Thyroid gland (tissue), 4 donors: ENCODE data around the gene STKLD1. TPM values are rescaled to one million over a fixed set of nuclear protein-coding genes. Genes with fewer than 3 reads are reported as not detected.

Experiments used
- DNase-seq, 2 donors: peaks; one replicate each; pipeline ENCODE4 v3.0.0-alpha.2; 2019
- H3K27ac ChIP-seq, 3 donors: fragments of 200-600 bp; sonication (generic); 1 replicate in 2 of 3; 2 replicates in 1 of 3; pipeline ENCODE4 v1.5.1; 2016 to 2019; ENCODE audit warnings: mild to moderate bottlenecking in 1 of 3, moderate library complexity in 1 of 3
- H3K27me3 ChIP-seq: fragments of 200-600 bp; sonication (generic); one replicate; pipeline ENCODE4 v1.5.1; 2019
- H3K36me3 ChIP-seq, 2 donors: fragments of 200-600 bp; sonication (generic); one replicate each; pipeline ENCODE4 v1.5.1; 2016 to 2019
- H3K4me1 ChIP-seq, 2 donors: fragments of 200-600 bp; sonication (generic); one replicate each; pipeline ENCODE4 v1.5.1; 2017 to 2019
- H3K4me3 ChIP-seq, 3 donors: fragments of 200-600 bp; sonication (generic); replicated peaks in 1 of 3; 1 replicate in 2 of 3; 2 replicates in 1 of 3; pipeline ENCODE4 v1.5.1; 2016; ENCODE audit warnings: mild to moderate bottlenecking in 1 of 3
- H3K9me3 ChIP-seq: fragments of 200-600 bp; sonication (generic); one replicate; pipeline ENCODE4 v1.5.1; 2017
- POLR2A ChIP-seq, 2 donors: fragments of 450-650 bp; IDR thresholded peaks; one replicate each; pipeline ENCODE4 v1.6.1; 2017; ENCODE audit warnings: antibody characterized with exemption in 2 of 2, mild to moderate bottlenecking in 2 of 2, moderate library complexity in 1 of 2
- WGBS, 2 donors: methylation state at CpG; one replicate each; pipeline ENCODE4 v1.1.5; 2017; 5-methylcytosine and 5-hydroxymethylcytosine counted together
- intact Hi-C: fragments of 100-400 bp; cut with DNase I; formaldehyde crosslinking; loops from one replicate; pipeline ENCODE4 v1.15.1; 2023
- total RNA-seq, 4 donors: library from RNA; depleted of rRNA; stranded (reverse); fragments of >200 nt; gene quantifications; one replicate each; pipeline ENCODE4 v1.2.3, GENCODE V29; 2016
- TF ChIP-seq, protein P1 (sequence below), 6 experiments: fragments of 200-600 bp in 3 of 6; fragments of 450-650 bp in 3 of 6; sonication (generic) in 3 of 6; IDR thresholded peaks; one replicate each; pipeline ENCODE4 v1.5.1; 2016 to 2019; ENCODE audit warnings: antibody characterized with exemption in 6 of 6, mild to moderate bottlenecking in 2 of 6, inconsistent platforms in 1 of 6, moderate library complexity in 1 of 6

Gene STKLD1
- total RNA-seq, 4 donors from 2014 or later: 1.6 to 2.2 TPM; not detected in 2

DNA sequence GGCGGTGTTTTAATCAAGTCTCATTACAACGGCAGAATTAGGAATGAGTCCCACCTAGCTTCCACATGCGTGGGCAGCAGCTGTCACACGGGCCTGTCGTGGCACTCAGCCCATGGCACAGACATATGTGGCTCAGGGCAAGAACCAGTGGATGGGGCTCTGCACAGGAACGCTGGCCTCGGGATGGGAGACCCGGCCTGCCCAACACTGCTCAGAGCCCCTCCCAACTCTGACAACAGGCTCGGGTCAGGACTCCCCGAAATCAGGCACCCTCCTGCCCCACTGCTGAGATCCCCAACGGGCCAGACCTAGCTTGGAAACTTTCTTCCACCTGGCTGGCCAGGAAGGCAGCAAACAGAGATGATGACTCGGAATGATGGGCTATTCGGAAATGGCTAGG lies 35.2 kb upstream of the STKLD1 start:
- Histone ChIP-seq H3K27me3 (no peaks in the 10 kb centered on the region), H3K27ac (no peak overlapping the region), H3K4me1 (peaks cover 3 to 5% of the 10 kb centered on the region in 2 donors), H3K9me3 (no peaks in the 10 kb centered on the region), H3K36me3 (peaks cover 33% of the 10 kb centered on the region in 2 donors), H3K4me3 (no peak overlapping the region)
- no peak for DNase-seq
- TF ChIP-seq, protein P1, sequence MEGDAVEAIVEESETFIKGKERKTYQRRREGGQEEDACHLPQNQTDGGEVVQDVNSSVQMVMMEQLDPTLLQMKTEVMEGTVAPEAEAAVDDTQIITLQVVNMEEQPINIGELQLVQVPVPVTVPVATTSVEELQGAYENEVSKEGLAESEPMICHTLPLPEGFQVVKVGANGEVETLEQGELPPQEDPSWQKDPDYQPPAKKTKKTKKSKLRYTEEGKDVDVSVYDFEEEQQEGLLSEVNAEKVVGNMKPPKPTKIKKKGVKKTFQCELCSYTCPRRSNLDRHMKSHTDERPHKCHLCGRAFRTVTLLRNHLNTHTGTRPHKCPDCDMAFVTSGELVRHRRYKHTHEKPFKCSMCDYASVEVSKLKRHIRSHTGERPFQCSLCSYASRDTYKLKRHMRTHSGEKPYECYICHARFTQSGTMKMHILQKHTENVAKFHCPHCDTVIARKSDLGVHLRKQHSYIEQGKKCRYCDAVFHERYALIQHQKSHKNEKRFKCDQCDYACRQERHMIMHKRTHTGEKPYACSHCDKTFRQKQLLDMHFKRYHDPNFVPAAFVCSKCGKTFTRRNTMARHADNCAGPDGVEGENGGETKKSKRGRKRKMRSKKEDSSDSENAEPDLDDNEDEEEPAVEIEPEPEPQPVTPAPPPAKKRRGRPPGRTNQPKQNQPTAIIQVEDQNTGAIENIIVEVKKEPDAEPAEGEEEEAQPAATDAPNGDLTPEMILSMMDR (IDR thresholded peaks at IDR 0.05): no peak
- no peak for TF ChIP-seq POLR2A (IDR thresholded peaks at IDR 0.05)
- intact Hi-C loops: no loop called here
- 88 to 93% methylated on average over 10 to 13 of the region's 13 CpGs for WGBS, 2 donors

- 90% methylated on average over 15 of the region's 15 CpGs for WGBS, 2 donors
- Histone ChIP-seq H3K27me3 (no peaks in the 10 kb centered on the region), H3K27ac (no peak overlapping the region), H3K9me3 (no peaks in the 10 kb centered on the region), H3K4me1 (peaks cover 4 to 6% of the 10 kb centered on the region in 2 donors), H3K4me3 (no peak overlapping the region), H3K36me3 (peaks cover 33% of the 10 kb centered on the region in 2 donors)
- intact Hi-C loops: no loop called here
- no peak for TF ChIP-seq POLR2A (IDR thresholded peaks at IDR 0.05)
- TF ChIP-seq, protein P1 (IDR thresholded peaks at IDR 0.05): no peak
- peak in 1 of 2 donors; percentile 37 for DNase-seq
These were observed 34.6 kb upstream of the STKLD1 start for GRCh38 chr9:133341369-133342068.

GRCh38 chr9:133342069-133342406 lies 34.1 kb upstream of the STKLD1 start:
- intact Hi-C loops: no loop called here
- Histone ChIP-seq H3K36me3 (peaks cover 33% of the 10 kb centered on the region in 2 donors), H3K4me1 (peaks cover 7 to 8% of the 10 kb centered on the region in 2 donors), H3K9me3 (no peaks in the 10 kb centered on the region), H3K27ac (no peak overlapping the region), H3K27me3 (no peaks in the 10 kb centered on the region), H3K4me3 (no peak overlapping the region)
- DNase-seq: no peak
- TF ChIP-seq, protein P1 (IDR thresholded peaks at IDR 0.05): no peak
- TF ChIP-seq POLR2A (IDR thresholded peaks at IDR 0.05): no peak
- 75 to 81% methylated on average over 12 of the region's 12 CpGs for WGBS, 2 donors

DNA sequence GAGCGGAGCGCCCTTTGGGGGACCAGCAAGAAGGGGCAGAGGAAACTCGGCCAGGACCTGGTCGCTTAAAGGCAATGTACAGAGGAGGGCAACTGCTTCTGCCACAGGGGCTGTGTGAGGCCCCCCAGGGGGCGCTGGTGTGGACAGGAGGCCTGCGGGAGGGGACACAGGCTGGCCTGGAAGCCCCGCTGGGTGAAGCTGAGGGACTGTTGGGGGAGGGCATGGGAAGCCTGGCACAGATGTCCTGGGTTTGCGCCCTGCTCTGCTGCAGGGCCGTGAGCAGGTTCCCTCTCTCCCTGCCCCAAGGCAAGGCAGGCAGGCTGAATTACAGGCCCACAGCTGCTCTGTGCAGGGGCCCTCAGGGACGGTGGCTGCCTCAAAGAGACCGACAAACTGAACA lies 33.6 kb upstream of the STKLD1 start:
- peaks cover 8 to 9% of the 10 kb centered on the region in 2 donors for H3K4me1 ChIP-seq
- no peaks in the 10 kb centered on the region for H3K9me3 ChIP-seq
- no peak overlapping the region for H3K27ac ChIP-seq
- DNase-seq: no peak
- no peak overlapping the region for H3K4me3 ChIP-seq
- H3K36me3 ChIP-seq: peaks cover 33% of the 10 kb centered on the region in 2 donors
- intact Hi-C loops: no loop called here
- H3K27me3 ChIP-seq: no peaks in the 10 kb centered on the region
- 83 to 85% methylated on average over 7 to 11 of the region's 11 CpGs for WGBS, 2 donors
- no peak for TF ChIP-seq POLR2A (IDR thresholded peaks at IDR 0.05)
- TF ChIP-seq, protein P1 (IDR thresholded peaks at IDR 0.05): no peak

DNA sequence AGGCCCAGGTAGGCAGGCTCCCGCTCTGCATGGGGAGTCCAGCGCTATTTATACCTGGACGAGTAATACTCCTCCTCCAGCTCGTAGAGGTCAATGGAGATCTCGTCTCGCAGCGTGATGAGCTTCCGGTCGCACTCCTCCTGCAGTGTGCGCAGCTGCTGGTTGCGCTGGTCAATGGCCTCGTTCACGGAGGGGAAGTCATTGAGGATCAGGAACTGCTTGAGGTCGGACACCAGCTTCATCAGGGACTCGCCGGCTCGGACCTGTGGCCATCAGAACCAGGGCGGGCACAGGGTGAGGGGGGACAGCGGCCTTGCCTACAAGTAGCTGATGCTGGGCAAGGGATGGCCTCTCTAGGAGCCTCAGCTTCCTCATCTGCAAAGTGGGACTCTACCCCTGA lies 32.1 kb upstream of the STKLD1 start:
- H3K27me3 ChIP-seq: no peaks in the 10 kb centered on the region
- peaks cover 13% of the 10 kb centered on the region in 2 donors for H3K4me1 ChIP-seq
- H3K27ac ChIP-seq: no peak overlapping the region
- no peak for TF ChIP-seq POLR2A (IDR thresholded peaks at IDR 0.05)
- TF ChIP-seq, protein P1 (IDR thresholded peaks at IDR 0.05): no peak
- intact Hi-C loops: no loop called here
- WGBS, 2 donors: 94 to 95% methylated on average over 16 to 18 of the region's 19 CpGs
- DNase-seq: no peak
- peaks cover 33% of the 10 kb centered on the region in 2 donors for H3K36me3 ChIP-seq
- H3K9me3 ChIP-seq: no peaks in the 10 kb centered on the region
- H3K4me3 ChIP-seq: no peak overlapping the region
